Activated CD8-positive, alpha-beta T cell treated with anti-CD3 and anti-CD28 coated beads, Interleukin-2, amount 10 ng/mL, durations not matched to agents 7 days and 5 days (primary cell): ENCODE data around the gene COL24A1. TPM values are rescaled to one million over a fixed set of nuclear protein-coding genes. Genes with fewer than 3 reads are reported as not detected.

Experiments used
- ATAC-seq: fragments of 150-1000 bp; cut with Tn5 transposase; one replicate; pipeline ENCODE4 v1.10.0; 2021; ENCODE audit warnings: moderate library complexity
- CTCF ChIA-PET: fragments of 350-600 bp; sonication (Branson Sonifier 250); formaldehyde crosslinking; loops from one replicate; lab custom pipeline; 2021; ENCODE audit warnings: antibody characterized with exemption; lab: Charles Lee
- POLR2A ChIA-PET: fragments of 350-600 bp; sonication (Branson Sonifier 250); formaldehyde crosslinking; loops from one replicate; lab custom pipeline; 2021; ENCODE audit warnings: antibody characterized with exemption; lab: Charles Lee
- DNase-seq: peaks from one replicate; pipeline ENCODE4 v3.0.0-alpha.2; 2020
- H3K27ac Mint-ChIP-seq: one replicate; pipeline ENCODE4 v1.8.0; 2021; ENCODE audit warnings: mild to moderate bottlenecking, mixed read lengths
- H3K27me3 Mint-ChIP-seq: one replicate; pipeline ENCODE4 v1.8.0; 2021; ENCODE audit warnings: low read depth, mixed read lengths
- H3K36me3 Mint-ChIP-seq: one replicate; pipeline ENCODE4 v1.8.0; 2021; ENCODE audit warnings: low read depth, mixed read lengths
- H3K4me1 Mint-ChIP-seq: one replicate; pipeline ENCODE4 v1.8.0; 2021; ENCODE audit warnings: low read depth, mixed read lengths
- H3K4me3 Mint-ChIP-seq: one replicate; pipeline ENCODE4 v1.8.0; 2021; ENCODE audit warnings: mild to moderate bottlenecking, mixed read lengths
- H3K9me3 Mint-ChIP-seq: one replicate; pipeline ENCODE4 v1.8.0; 2022; ENCODE audit warnings: mixed read lengths; ENCODE audit not compliant: insufficient read depth
- total RNA-seq, 2 experiments: library from RNA; stranded (reverse); gene quantifications; one replicate each; pipeline ENCODE4 v1.2.3, GENCODE V29; 2021

COL24A1 gene
- total RNA-seq, 2 experiments from 2014 or later = not detected

- ATAC-seq = no peak
- H3K36me3 Mint-ChIP-seq = peaks cover 19% of the 10 kb centered on the region
- ChIA-PET CTCF (interaction anchor here (0.8 to 1.3 kb wide), 3 partner anchors 12 to 32 kb away, joined by 3 to 4 read pairs (median 3); no protein-coding TSS in a partner anchor), POLR2A (no interaction called here)
- peaks cover 10% of the 10 kb centered on the region for H3K4me1 Mint-ChIP-seq
- no peaks in the 10 kb centered on the region for H3K27me3 Mint-ChIP-seq
- no peak overlapping the region for H3K27ac Mint-ChIP-seq
- no peak overlapping the region for H3K4me3 Mint-ChIP-seq
- H3K9me3 Mint-ChIP-seq = no peaks in the 10 kb centered on the region
- no peak for DNase-seq
These were observed 475.5 kb downstream of the COL24A1 start for GRCh38 chr1:85681087-85681486.

Other genes starting within 250 kb of the COL24A1 start
- 10 to 100 TPM; 32.7 to 38.9 TPM for gene ODF2L, start 239.6 kb upstream of the COL24A1 start, total RNA-seq